ENCODE measurements around the gene DDX1. TPM values are rescaled to one million over a fixed set of nuclear protein-coding genes. Genes with fewer than 3 reads are reported as not detected.

The DDX1 gene
- total RNA-seq, 2 donors from 2014 or later = 116 to 126 TPM

DNA sequence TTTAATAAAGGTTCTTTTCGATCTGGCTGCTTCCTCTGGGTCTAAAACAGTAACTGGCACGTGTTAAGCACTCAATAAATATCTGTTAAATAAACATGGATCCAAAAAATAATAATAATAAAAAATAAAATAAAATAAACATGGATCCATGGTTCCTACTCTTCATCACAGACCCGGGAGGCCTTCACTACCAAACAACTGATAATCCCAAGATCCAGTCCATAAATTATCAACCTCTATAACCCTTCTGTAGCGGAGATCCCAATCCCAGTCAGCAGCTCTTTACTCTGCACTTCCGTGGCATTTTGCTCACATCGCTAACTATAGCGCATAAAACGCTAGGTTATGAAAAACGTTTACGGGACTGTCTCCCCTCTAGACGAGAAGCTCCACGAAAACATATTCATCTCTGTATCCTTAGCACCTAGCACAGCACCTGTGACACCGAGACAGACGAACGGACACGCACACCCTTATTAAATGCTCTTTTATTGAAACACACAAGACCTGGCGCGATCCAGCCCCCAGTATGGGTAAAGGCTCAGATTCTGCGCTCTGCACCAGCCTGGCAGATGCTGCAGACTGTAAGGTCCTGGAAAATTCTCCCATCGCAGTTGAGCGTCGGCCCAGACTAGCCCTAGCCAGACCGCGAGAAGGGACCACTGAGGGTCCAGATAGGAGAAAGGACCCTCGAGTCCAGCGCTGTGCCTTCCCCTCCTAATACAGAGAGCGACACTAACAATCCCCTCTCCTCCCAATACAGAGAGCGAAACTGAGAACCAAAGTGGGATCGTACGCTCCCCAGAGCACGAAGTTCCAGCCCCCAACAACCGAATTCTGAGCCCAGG lies 31.3 kb upstream of the DDX1 start:
- Mint-ChIP-seq H3K36me3 (ENCODE audit: low read depth) (no peaks in the 10 kb centered on the region), H3K27me3 (ENCODE audit: insufficient read depth) (peaks cover 8% of the 10 kb centered on the region), H3K4me3 (peak overlapping the region; percentile 98), H3K27ac (peak overlapping the region; percentile 98), H3K4me1 (peaks cover 28% of the 10 kb centered on the region), H3K9me3 (no peaks in the 10 kb centered on the region)
- TF ChIP-seq, protein P1, sequence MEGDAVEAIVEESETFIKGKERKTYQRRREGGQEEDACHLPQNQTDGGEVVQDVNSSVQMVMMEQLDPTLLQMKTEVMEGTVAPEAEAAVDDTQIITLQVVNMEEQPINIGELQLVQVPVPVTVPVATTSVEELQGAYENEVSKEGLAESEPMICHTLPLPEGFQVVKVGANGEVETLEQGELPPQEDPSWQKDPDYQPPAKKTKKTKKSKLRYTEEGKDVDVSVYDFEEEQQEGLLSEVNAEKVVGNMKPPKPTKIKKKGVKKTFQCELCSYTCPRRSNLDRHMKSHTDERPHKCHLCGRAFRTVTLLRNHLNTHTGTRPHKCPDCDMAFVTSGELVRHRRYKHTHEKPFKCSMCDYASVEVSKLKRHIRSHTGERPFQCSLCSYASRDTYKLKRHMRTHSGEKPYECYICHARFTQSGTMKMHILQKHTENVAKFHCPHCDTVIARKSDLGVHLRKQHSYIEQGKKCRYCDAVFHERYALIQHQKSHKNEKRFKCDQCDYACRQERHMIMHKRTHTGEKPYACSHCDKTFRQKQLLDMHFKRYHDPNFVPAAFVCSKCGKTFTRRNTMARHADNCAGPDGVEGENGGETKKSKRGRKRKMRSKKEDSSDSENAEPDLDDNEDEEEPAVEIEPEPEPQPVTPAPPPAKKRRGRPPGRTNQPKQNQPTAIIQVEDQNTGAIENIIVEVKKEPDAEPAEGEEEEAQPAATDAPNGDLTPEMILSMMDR (conservative IDR thresholded peaks at IDR 0.05) = no peak
- no peaks in the 10 kb centered on the region for H3K9me3 ChIP-seq (ENCODE audit: control insufficient read depth, low read length)
- peak overlapping the region; percentile 74 for H3K9ac ChIP-seq (ENCODE audit: extremely low read depth, low read length, poor library complexity, severe bottlenecking)
- WGBS, 2 experiments (ENCODE audit: insufficient coverage in 1 of 2, insufficient read length in 1 of 2) = 5 to 7% methylated on average over 14 to 32 of the region's 32 CpGs
- H3K27ac ChIP-seq (ENCODE audit: low read depth, low read length) = peak overlapping the region; percentile 54
- H3K36me3 ChIP-seq (ENCODE audit: control insufficient read depth, insufficient read depth, low read length) = no peaks in the 10 kb centered on the region
- H3K27me3 ChIP-seq (ENCODE audit: control insufficient read depth, insufficient read depth, low read length, poor library complexity, severe bottlenecking) = peaks cover 7% of the 10 kb centered on the region
- peak overlapping the region; percentile 93 for H3K4me3 ChIP-seq (ENCODE audit: low read length)
- no peaks in the 10 kb centered on the region for H3K4me1 ChIP-seq (ENCODE audit: control insufficient read depth, insufficient read depth, low read length)
- peak; percentile 70 for DNase-seq

DNA sequence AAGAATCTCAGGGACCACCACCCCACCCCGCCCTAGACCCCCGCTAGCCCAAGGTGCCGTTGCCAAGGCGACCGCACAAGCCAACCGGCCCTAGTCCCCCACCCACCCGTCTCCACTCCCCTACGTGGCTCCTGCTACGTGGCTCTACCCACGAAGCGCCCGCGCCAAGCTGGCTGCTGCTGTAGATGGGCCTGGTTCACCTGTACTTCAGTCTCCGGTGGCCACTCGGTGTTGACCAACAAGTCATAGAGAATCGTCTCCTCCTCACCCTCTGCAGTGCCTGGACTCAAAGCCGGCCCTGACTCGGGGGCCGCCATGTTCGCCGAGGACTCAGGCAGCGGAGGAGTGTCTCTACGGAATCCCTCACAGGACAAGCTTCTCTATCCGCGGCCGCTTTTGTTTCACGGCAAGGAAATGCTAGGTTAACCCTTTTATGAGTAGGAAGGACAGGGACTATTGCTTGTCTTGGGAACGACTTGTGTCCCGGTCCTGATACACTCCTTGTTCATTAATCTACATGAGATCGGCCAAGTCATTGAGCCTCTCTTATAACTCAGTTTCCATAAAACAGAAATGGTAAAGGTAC lies 30.6 kb upstream of the DDX1 start, which contains the start of gene NBAS:
Gene NBAS, minus strand, starts transcription at position 347 of the 586 bp plus-strand sequence. Its CDS starts 30 bp downstream, at position 317.
- no peaks in the 10 kb centered on the region for H3K36me3 Mint-ChIP-seq (ENCODE audit: low read depth)
- H3K9me3 Mint-ChIP-seq = no peaks in the 10 kb centered on the region
- Histone ChIP-seq H3K9ac (ENCODE audit: extremely low read depth, low read length, poor library complexity, severe bottlenecking) (peak within 1 kb of the TSS; percentile 74), H3K4me3 (ENCODE audit: low read length) (peak within 1 kb of the TSS; percentile 93), H3K27me3 (ENCODE audit: control insufficient read depth, insufficient read depth, low read length, poor library complexity, severe bottlenecking) (peaks cover 11% of the 10 kb centered on the region), H3K27ac (ENCODE audit: low read depth, low read length) (peak within 1 kb of the TSS; percentile 96), H3K36me3 (ENCODE audit: control insufficient read depth, insufficient read depth, low read length) (no peaks in the 10 kb centered on the region), H3K4me1 (ENCODE audit: control insufficient read depth, insufficient read depth, low read length) (no peaks in the 10 kb centered on the region), H3K9me3 (ENCODE audit: control insufficient read depth, low read length) (no peaks in the 10 kb centered on the region)
- DNase-seq = peak; percentile 97
- peak within 1 kb of the TSS; percentile 98 for H3K27ac Mint-ChIP-seq
- H3K27me3 Mint-ChIP-seq (ENCODE audit: insufficient read depth) = peaks cover 9% of the 10 kb centered on the region
- H3K4me1 Mint-ChIP-seq = peaks cover 28% of the 10 kb centered on the region
- 0 to 5% methylated on average over 3 to 30 of the region's 30 CpGs for WGBS, 2 experiments (ENCODE audit: insufficient coverage in 1 of 2, insufficient read length in 1 of 2)
- H3K4me3 Mint-ChIP-seq = peak within 1 kb of the TSS; percentile 98
- TF ChIP-seq, protein P1 (conservative IDR thresholded peaks at IDR 0.05) = no peak

DNA sequence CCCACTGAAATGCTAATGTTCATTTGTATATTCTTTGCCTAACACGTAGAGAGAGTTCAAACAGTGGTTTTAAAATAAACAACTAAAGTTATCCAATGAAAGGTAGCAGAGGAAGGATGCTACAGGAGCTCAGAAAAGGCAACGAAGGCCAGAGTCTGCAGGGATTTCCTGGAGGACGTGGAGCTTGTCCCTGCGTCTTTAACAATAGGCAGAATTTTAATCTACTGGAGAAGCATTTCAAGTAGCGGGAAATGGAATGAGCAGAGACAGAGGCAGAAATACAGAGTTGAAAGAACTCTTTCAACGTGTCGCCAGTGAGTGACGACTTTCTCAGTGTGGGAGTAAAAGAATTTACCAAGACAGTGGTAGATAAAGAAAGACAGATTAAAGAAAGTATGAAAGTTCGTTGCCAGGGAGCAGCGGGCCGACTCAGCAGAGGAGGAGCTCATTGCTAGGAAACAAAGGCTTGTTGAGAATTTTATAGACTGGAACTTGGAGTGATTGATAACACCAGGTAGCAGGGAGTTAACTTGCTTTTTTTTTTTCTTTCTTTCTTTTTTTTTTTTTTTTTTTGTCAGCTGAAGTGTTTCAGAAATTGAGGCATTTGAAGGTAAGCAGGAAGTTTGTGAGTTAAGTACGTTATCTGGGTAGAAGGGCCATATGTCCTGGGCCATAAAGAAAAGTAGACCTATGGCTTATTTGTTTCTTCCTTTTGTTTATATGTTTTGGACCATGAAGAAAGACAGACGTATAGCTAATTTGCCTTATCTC lies 29.9 kb upstream of the DDX1 start:
- Histone ChIP-seq H3K36me3 (ENCODE audit: control insufficient read depth, insufficient read depth, low read length) (no peaks in the 10 kb centered on the region), H3K9me3 (ENCODE audit: control insufficient read depth, low read length) (no peaks in the 10 kb centered on the region), H3K9ac (ENCODE audit: extremely low read depth, low read length, poor library complexity, severe bottlenecking) (peak overlapping the region; percentile 74), H3K4me1 (ENCODE audit: control insufficient read depth, insufficient read depth, low read length) (no peaks in the 10 kb centered on the region), H3K4me3 (ENCODE audit: low read length) (peak overlapping the region; percentile 93), H3K27ac (ENCODE audit: low read depth, low read length) (peak overlapping the region; percentile 96), H3K27me3 (ENCODE audit: control insufficient read depth, insufficient read depth, low read length, poor library complexity, severe bottlenecking) (peaks cover 11% of the 10 kb centered on the region)
- Mint-ChIP-seq H3K9me3 (no peaks in the 10 kb centered on the region), H3K4me3 (peak overlapping the region; percentile 98), H3K27ac (peak overlapping the region; percentile 98), H3K4me1 (peaks cover 28% of the 10 kb centered on the region), H3K27me3 (ENCODE audit: insufficient read depth) (peaks cover 9% of the 10 kb centered on the region), H3K36me3 (ENCODE audit: low read depth) (no peaks in the 10 kb centered on the region)
- WGBS, 2 experiments (ENCODE audit: insufficient coverage in 1 of 2, insufficient read length in 1 of 2) = 23 to 46% methylated on average over 10 to 13 of the region's 13 CpGs
- DNase-seq = no peak
- TF ChIP-seq, protein P1 (conservative IDR thresholded peaks at IDR 0.05) = no peak

All from endodermal cell (in vitro differentiated cells).